ENCODE data around the gene CTTNBP2.

DNA sequence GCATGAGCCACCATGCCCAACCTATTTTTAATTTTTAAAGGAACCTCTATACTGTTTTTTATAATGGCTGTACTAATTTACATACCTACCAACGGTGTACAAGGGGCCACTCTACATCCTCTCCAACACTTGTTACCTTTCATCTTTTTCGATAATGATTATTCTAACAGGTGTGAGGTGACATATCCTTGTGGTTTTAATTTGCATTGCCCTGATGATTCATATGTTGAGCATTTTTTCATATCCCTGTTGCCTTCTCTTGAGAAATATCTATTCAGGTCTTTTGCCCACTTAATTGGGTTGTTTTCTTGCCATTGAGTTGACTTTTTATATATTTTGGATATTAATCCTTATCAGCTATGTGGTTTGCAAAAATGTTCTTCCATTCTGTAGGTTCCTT, 167.0 kb downstream of the CTTNBP2 start:
- TF ChIP-seq, protein P1, sequence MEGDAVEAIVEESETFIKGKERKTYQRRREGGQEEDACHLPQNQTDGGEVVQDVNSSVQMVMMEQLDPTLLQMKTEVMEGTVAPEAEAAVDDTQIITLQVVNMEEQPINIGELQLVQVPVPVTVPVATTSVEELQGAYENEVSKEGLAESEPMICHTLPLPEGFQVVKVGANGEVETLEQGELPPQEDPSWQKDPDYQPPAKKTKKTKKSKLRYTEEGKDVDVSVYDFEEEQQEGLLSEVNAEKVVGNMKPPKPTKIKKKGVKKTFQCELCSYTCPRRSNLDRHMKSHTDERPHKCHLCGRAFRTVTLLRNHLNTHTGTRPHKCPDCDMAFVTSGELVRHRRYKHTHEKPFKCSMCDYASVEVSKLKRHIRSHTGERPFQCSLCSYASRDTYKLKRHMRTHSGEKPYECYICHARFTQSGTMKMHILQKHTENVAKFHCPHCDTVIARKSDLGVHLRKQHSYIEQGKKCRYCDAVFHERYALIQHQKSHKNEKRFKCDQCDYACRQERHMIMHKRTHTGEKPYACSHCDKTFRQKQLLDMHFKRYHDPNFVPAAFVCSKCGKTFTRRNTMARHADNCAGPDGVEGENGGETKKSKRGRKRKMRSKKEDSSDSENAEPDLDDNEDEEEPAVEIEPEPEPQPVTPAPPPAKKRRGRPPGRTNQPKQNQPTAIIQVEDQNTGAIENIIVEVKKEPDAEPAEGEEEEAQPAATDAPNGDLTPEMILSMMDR (IDR thresholded peaks at IDR 0.05): no peak
- no peak for TF ChIP-seq EP300 (IDR thresholded peaks at IDR 0.05)
